Measurements from ENCODE around the gene MYL11. TPM values are rescaled to one million over a fixed set of nuclear protein-coding genes. Genes with fewer than 3 reads are reported as not detected.
"Not testable (repeated sequence)": the region's sequence is repeated elsewhere in the genome, so short reads cannot be mapped to it uniquely, and the experiment has no call there.

The MYL11 gene
- total and polyA plus RNA-seq, 3 experiments from 2014 or later = 1.9 to 4.6 (median 2.4) TPM

DNA sequence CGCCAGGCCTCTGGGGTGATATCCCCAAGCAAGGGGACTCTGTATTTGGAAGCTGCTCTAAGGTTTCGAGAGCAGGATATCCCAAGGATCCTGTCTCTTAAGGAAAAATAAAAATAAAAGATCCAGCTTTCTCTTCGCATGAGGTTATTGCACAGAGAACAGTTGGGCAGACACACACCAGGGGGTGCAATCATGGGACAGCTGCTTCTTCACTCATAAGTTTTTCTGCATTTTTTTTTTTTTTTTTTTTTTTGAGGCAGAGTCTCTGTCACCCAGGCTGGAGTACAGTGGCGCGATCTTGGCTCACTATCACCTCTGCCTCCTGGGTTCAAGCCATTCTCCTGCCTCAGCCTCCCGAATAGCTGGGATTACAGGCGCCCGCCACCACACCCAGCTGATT lies 32.6 kb upstream of the MYL11 start:
- ChIA-PET POLR2A (interaction anchor here (0.6 kb wide), 1 partner anchor 163 kb away, joined by 3 read pairs; no protein-coding TSS in a partner anchor), CTCF (interaction anchor here (1.0 kb wide), 1 partner anchor 27 kb away, joined by 3 read pairs; no protein-coding TSS in a partner anchor)

GRCh38 chr16:30342751-30343490 lies 31.7 kb upstream of the MYL11 start:
- no peak overlapping the region for H3K4me3 ChIP-seq (ENCODE audit: low read length)
- H3K27ac ChIP-seq (ENCODE audit: low read depth, low read length) = no peak overlapping the region
- Mint-ChIP-seq H3K27ac (peak overlapping the region in 1 of 8 donors; percentile 42), H3K4me3 (no peak overlapping the region), H3K27me3 (no peaks in the 10 kb centered on the region), H3K9me3 (no peaks in the 10 kb centered on the region), H3K4me1 (peaks cover 0 to 4% (median 0%) of the 10 kb centered on the region in 3 donors), H3K36me3 (no peaks in the 10 kb centered on the region)
- no peaks in the 10 kb centered on the region for H3K4me1 ChIP-seq (ENCODE audit: insufficient read depth, low read length)
- POLR2A ChIA-PET = interaction anchor here (1.2 kb wide), 1 partner anchor 8 kb away, joined by 10 read pairs; no protein-coding TSS in a partner anchor
- DNase-seq = no peak
- no peaks in the 10 kb centered on the region for H3K36me3 ChIP-seq (ENCODE audit: insufficient read depth, low read length)
- H3K27me3 ChIP-seq (ENCODE audit: insufficient read depth, low read length, poor library complexity, severe bottlenecking) = no peaks in the 10 kb centered on the region
- CTCF ChIA-PET = no interaction called here
- H3K9me3 ChIP-seq (ENCODE audit: low read length) = no peaks in the 10 kb centered on the region

More for the DNA sequence above, 32.6 kb upstream of the MYL11 start:
- DNase-seq; H3K27me3 Mint-ChIP-seq; H3K27ac Mint-ChIP-seq; H3K27me3 ChIP-seq (ENCODE audit: insufficient read depth, low read length, poor library complexity, severe bottlenecking); H3K36me3 ChIP-seq (ENCODE audit: insufficient read depth, low read length); H3K4me1 ChIP-seq (ENCODE audit: insufficient read depth, low read length); H3K4me1 Mint-ChIP-seq; H3K36me3 Mint-ChIP-seq; H3K9me3 Mint-ChIP-seq; H3K27ac ChIP-seq (ENCODE audit: low read depth, low read length); H3K9me3 ChIP-seq (ENCODE audit: low read length); H3K4me3 ChIP-seq (ENCODE audit: low read length): not testable (repeated sequence)
- H3K4me3 Mint-ChIP-seq = peak overlapping the region in 1 of 7 donors; percentile 16

- not testable (repeated sequence) for H3K27me3 ChIP-seq (ENCODE audit: insufficient read depth, low read length, poor library complexity, severe bottlenecking); H3K27me3 Mint-ChIP-seq; H3K27ac Mint-ChIP-seq; H3K4me3 Mint-ChIP-seq; H3K4me3 ChIP-seq (ENCODE audit: low read length); H3K9me3 ChIP-seq (ENCODE audit: low read length); H3K36me3 ChIP-seq (ENCODE audit: insufficient read depth, low read length); H3K36me3 Mint-ChIP-seq; DNase-seq; H3K4me1 Mint-ChIP-seq; H3K27ac ChIP-seq (ENCODE audit: low read depth, low read length); H3K4me1 ChIP-seq (ENCODE audit: insufficient read depth, low read length); H3K9me3 Mint-ChIP-seq
- CTCF ChIA-PET = interaction anchor here (1.2 kb wide), 1 partner anchor 27 kb away, joined by 3 read pairs; the partner anchor contains the start of gene TBC1D10B
- POLR2A ChIA-PET = interaction anchor here (1.2 kb wide), 1 partner anchor 9 kb away, joined by 10 read pairs; no protein-coding TSS in a partner anchor
Observed at GRCh38 chr16:30343491-30343820, 31.1 kb upstream of the MYL11 start.

- no peak for DNase-seq
- H3K4me1 Mint-ChIP-seq = peaks cover 9 to 16% (median 15%) of the 10 kb centered on the region in 3 donors
- no peaks in the 10 kb centered on the region for H3K9me3 Mint-ChIP-seq
- peaks cover 12% of the 10 kb centered on the region for H3K36me3 ChIP-seq (ENCODE audit: insufficient read depth, low read length)
- ChIA-PET POLR2A (no interaction called here), CTCF (interaction anchor here (1.6 kb wide), 1 partner anchor 63 kb away, joined by 4 read pairs; no protein-coding TSS in a partner anchor)
- no peak overlapping the region for H3K4me3 ChIP-seq (ENCODE audit: low read length)
- H3K27me3 Mint-ChIP-seq = no peaks in the 10 kb centered on the region
- H3K4me1 ChIP-seq (ENCODE audit: insufficient read depth, low read length) = peaks cover 3% of the 10 kb centered on the region
- H3K4me3 Mint-ChIP-seq = no peak overlapping the region
- peak overlapping the region in 1 of 8 donors; percentile 7 for H3K27ac Mint-ChIP-seq
- H3K9me3 ChIP-seq (ENCODE audit: low read length) = no peaks in the 10 kb centered on the region
- no peak overlapping the region for H3K27ac ChIP-seq (ENCODE audit: low read depth, low read length)
- no peaks in the 10 kb centered on the region for H3K27me3 ChIP-seq (ENCODE audit: insufficient read depth, low read length, poor library complexity, severe bottlenecking)
- peaks cover 0 to 20% (median 3%) of the 10 kb centered on the region in 3 donors for H3K36me3 Mint-ChIP-seq
Observed at GRCh38 chr16:30346286-30346685, 28.3 kb upstream of the MYL11 start.

DNA sequence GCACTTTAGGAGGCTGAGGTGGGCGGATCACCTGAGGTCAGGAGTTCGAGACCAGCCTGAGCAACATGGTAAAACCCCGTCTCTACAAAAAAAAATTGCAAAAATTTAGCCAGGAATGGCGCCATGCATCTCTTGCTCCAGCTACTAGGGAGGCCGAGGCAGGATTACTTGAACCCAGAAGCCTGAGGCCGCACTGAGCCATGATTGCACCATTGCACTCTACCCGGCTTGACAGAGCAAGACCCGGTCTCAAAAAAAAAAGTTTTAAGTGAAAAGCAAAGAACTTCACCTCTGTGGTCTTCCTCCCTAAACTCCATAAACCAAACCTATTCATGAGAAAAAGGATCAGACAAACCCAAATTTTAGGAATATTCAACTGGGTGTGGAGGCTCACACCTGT lies 26.5 kb upstream of the MYL11 start:
- Mint-ChIP-seq H3K36me3 (peaks cover 0 to 38% (median 3%) of the 10 kb centered on the region in 3 donors), H3K27ac (peak overlapping the region in 2 of 8 donors; percentile 23 to 78), H3K4me1 (peaks cover 12 to 23% (median 16%) of the 10 kb centered on the region in 3 donors), H3K4me3 (no peak overlapping the region), H3K27me3 (no peaks in the 10 kb centered on the region), H3K9me3 (no peaks in the 10 kb centered on the region)
- ChIA-PET CTCF (no interaction called here), POLR2A (interaction anchor here (0.7 kb wide), 1 partner anchor 34 kb away, joined by 3 read pairs; the partner anchor contains the start of gene SEPTIN1)
- H3K27me3 ChIP-seq (ENCODE audit: insufficient read depth, low read length, poor library complexity, severe bottlenecking) = no peaks in the 10 kb centered on the region
- peaks cover 30% of the 10 kb centered on the region for H3K36me3 ChIP-seq (ENCODE audit: insufficient read depth, low read length)
- H3K9me3 ChIP-seq (ENCODE audit: low read length) = no peaks in the 10 kb centered on the region
- no peak overlapping the region for H3K27ac ChIP-seq (ENCODE audit: low read depth, low read length)
- peaks cover 3% of the 10 kb centered on the region for H3K4me1 ChIP-seq (ENCODE audit: insufficient read depth, low read length)
- DNase-seq = no peak
- H3K4me3 ChIP-seq (ENCODE audit: low read length) = no peak overlapping the region

DNA sequence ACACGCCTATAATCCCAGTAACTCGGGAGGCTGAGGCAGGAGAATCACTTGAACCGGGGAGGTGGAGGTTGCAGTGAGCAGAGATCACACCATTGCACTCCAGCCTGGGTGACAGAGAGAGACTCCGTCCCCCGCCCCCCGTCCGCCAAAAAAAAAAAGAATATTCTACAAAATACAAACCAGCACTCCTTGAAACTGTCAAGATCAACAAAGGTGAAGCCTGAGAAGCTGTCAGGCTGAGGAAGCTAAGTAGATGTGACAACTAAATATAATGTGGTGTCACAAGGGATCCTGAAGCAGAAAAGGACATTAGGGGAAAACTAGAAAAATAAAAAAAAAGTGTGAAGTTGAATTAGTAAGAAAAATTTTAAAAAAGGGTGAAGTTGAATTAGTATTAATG lies 25.7 kb upstream of the MYL11 start:
- no peak overlapping the region for H3K4me3 ChIP-seq (ENCODE audit: low read length)
- Mint-ChIP-seq H3K27me3 (no peaks in the 10 kb centered on the region), H3K4me3 (no peak overlapping the region), H3K4me1 (peaks cover 14 to 32% (median 18%) of the 10 kb centered on the region in 3 donors), H3K27ac (peak overlapping the region in 2 of 8 donors; percentile 13 to 61), H3K9me3 (no peaks in the 10 kb centered on the region), H3K36me3 (peaks cover 0 to 46% (median 3%) of the 10 kb centered on the region in 3 donors)
- H3K4me1 ChIP-seq (ENCODE audit: insufficient read depth, low read length) = peaks cover 11% of the 10 kb centered on the region
- H3K9me3 ChIP-seq (ENCODE audit: low read length) = no peaks in the 10 kb centered on the region
- H3K27ac ChIP-seq (ENCODE audit: low read depth, low read length) = no peak overlapping the region
- peaks cover 38% of the 10 kb centered on the region for H3K36me3 ChIP-seq (ENCODE audit: insufficient read depth, low read length)
- DNase-seq = no peak
- ChIA-PET POLR2A (no interaction called here), CTCF (no interaction called here)
- H3K27me3 ChIP-seq (ENCODE audit: insufficient read depth, low read length, poor library complexity, severe bottlenecking) = no peaks in the 10 kb centered on the region

- Histone ChIP-seq H3K27me3 (ENCODE audit: insufficient read depth, low read length, poor library complexity, severe bottlenecking) (no peaks in the 10 kb centered on the region), H3K4me3 (ENCODE audit: low read length) (no peak overlapping the region), H3K27ac (ENCODE audit: low read depth, low read length) (no peak overlapping the region), H3K4me1 (ENCODE audit: insufficient read depth, low read length) (peaks cover 17% of the 10 kb centered on the region), H3K36me3 (ENCODE audit: insufficient read depth, low read length) (peaks cover 39% of the 10 kb centered on the region), H3K9me3 (ENCODE audit: low read length) (no peaks in the 10 kb centered on the region)
- Mint-ChIP-seq H3K27me3 (no peaks in the 10 kb centered on the region), H3K9me3 (no peaks in the 10 kb centered on the region), H3K4me3 (peak overlapping the region in 2 of 7 donors; percentile 13 to 65), H3K36me3 (peaks cover 0 to 53% (median 3%) of the 10 kb centered on the region in 3 donors), H3K27ac (peak overlapping the region; percentile 23 to 94 (median 74)), H3K4me1 (peaks cover 20 to 39% (median 25%) of the 10 kb centered on the region in 3 donors)
- CTCF ChIA-PET = no interaction called here
- no peak for DNase-seq
- POLR2A ChIA-PET = no interaction called here
Observed at GRCh38 chr16:30349675-30350074, 24.9 kb upstream of the MYL11 start.

DNA sequence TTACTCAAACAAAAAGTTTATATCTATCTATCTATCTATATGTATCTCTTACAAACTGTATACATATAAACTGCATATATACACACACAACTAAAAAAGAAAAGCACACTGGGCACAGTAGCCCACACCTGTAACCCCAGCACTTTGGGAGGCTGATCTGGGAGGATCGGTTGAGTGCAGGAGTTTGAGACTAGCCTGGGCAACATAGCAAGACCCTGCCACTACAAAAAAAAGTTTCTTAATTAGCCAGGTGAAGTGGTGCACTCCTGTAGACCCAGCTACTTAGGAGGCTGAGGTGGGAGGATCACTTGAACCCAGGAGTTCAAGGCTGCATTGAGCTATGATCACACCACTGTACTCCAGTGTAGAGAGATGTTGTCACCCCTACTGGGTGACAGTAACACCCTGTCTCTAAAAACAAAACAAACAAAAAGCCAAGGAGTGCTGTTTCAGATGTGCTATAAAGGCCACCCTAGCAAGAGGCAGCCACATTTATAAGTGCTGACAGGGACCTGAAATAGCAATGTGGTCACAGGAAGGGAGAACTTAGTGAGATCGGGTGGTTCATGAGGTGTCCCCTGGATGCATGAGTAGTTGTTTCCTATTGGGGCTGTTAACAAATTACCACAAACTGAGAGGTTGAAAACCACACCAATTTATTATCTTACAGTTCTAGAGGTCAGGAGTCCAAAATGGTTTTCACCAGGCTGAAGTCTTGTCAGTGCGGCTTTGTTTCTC lies 24.3 kb upstream of the MYL11 start:
- peak overlapping the region; percentile 18 to 95 (median 69) for H3K27ac Mint-ChIP-seq
- peaks cover 0 to 58% (median 3%) of the 10 kb centered on the region in 3 donors for H3K36me3 Mint-ChIP-seq
- Histone ChIP-seq H3K4me3 (ENCODE audit: low read length) (no peak overlapping the region), H3K36me3 (ENCODE audit: insufficient read depth, low read length) (peaks cover 39% of the 10 kb centered on the region), H3K4me1 (ENCODE audit: insufficient read depth, low read length) (peaks cover 18% of the 10 kb centered on the region), H3K27me3 (ENCODE audit: insufficient read depth, low read length, poor library complexity, severe bottlenecking) (no peaks in the 10 kb centered on the region), H3K27ac (ENCODE audit: low read depth, low read length) (no peak overlapping the region), H3K9me3 (ENCODE audit: low read length) (no peaks in the 10 kb centered on the region)
- POLR2A ChIA-PET = no interaction called here
- H3K4me1 Mint-ChIP-seq = peaks cover 24 to 45% (median 28%) of the 10 kb centered on the region in 3 donors
- no peaks in the 10 kb centered on the region for H3K9me3 Mint-ChIP-seq
- peak overlapping the region in 5 of 7 donors; percentile 9 to 70 (median 43) for H3K4me3 Mint-ChIP-seq
- H3K27me3 Mint-ChIP-seq = no peaks in the 10 kb centered on the region
- CTCF ChIA-PET = no interaction called here
- no peak for DNase-seq

All from CD8-positive, alpha-beta memory T cell (primary cell).